ENCODE data around the gene IPO11.

DNA sequence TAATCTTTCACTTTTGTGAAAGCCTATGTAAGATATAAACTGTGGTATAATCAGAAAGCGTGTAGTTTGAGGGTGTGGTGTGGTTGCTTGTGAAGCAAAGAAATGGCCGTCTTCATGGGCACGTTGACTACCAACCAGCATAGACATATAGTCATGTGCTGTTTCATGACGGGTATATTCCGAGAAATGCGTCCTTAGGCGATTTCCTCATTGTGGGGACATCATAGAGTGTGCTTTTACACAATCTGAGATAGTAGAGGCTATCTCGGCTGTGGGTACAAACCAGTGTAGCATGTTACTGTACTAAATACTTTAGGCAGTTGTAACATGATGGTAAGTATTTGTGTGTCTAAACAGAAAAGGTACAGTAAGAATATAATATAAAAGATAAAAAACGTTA lies 86.4 kb downstream of the IPO11 start:
- no peak for TF ChIP-seq POLR2A (IDR thresholded peaks at IDR 0.05)
- TF ChIP-seq, protein P1, sequence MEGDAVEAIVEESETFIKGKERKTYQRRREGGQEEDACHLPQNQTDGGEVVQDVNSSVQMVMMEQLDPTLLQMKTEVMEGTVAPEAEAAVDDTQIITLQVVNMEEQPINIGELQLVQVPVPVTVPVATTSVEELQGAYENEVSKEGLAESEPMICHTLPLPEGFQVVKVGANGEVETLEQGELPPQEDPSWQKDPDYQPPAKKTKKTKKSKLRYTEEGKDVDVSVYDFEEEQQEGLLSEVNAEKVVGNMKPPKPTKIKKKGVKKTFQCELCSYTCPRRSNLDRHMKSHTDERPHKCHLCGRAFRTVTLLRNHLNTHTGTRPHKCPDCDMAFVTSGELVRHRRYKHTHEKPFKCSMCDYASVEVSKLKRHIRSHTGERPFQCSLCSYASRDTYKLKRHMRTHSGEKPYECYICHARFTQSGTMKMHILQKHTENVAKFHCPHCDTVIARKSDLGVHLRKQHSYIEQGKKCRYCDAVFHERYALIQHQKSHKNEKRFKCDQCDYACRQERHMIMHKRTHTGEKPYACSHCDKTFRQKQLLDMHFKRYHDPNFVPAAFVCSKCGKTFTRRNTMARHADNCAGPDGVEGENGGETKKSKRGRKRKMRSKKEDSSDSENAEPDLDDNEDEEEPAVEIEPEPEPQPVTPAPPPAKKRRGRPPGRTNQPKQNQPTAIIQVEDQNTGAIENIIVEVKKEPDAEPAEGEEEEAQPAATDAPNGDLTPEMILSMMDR (IDR thresholded peaks at IDR 0.05) = no peak

Measured in thyroid gland (tissue), 4 donors.